HG03039 (cell line): ENCODE measurements around the gene HBB.

Source experiments
- ATAC-seq: cut with Tn5 transposase; IDR thresholded peaks from one replicate; pipeline ENCODE4 v1.9.1; 2021; ENCODE audit warnings: mild to moderate bottlenecking, moderate library complexity; ENCODE audit not compliant: unreplicated experiment

HBB gene

DNA sequence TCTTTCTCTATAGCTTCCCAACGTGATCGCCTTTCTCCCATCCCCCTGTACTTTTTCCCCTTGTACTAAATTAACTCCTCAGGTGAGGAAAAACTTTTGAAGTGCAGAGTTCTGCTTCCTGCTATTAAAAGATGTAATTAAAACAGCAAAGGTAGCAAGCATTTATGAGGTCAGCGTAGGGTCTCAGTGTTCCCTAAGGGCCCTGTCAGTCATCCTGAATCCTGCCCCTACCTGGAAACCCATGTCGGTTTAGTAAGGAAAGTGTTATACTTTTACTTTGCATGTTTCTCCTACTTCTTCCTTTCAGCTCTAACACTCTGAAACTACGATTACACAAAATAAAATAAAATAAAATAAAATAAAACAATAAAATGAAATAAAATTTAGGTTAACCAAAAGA is 1.3 kb upstream of the HBB start:
- ATAC-seq: no peak

- no peak for ATAC-seq
These were observed 810 bp upstream of the HBB start for GRCh38 chr11:5227681-5228080.

GRCh38 chr11:5225480-5225871 is 1.4 kb downstream of the HBB start:
- ATAC-seq: no peak

GRCh38 chr11:5224538-5225479 is 2.1 kb downstream of the HBB start:
- ATAC-seq: no peak

DNA sequence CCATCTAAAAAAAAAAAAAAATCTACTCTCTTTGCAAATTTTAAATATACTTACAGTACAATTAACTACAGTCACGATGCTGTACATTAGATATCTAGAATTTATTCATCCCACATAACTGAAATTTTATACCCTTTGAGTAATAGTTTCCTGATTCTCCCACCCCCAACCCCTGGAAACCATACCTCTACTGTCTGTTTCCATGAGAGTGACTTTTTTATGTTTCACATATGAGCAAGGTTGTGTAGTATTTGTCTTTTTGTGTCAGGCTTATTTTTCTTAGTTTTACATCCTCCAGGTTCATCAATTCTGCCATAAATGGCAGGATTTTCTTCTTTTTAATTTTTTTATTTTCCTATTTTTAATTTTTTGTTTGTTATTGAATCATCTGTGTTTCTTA is 3.2 kb downstream of the HBB start:
- no peak for ATAC-seq

DNA sequence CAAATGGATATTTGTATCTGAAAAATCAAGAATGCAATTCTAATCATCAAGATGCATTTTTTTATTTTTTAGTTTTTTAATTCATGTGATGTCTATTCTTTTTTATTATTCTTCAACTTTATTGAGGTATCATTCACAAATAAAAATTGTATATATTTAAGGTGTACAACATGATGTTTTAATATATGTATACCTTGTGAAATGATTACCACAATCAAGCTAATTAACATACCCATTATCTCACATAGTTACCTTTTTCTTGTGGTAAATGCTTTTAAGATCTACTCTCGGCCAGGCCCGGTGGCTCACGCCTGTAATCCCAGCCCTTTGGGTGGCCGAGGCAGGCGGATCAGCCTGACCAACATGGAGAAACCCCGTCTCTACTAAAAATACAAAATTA is 3.7 kb downstream of the HBB start:
- no peak for ATAC-seq

GRCh38 chr11:5210376-5210885 is 16.4 kb downstream of the HBB start:
- ATAC-seq: no peak

DNA sequence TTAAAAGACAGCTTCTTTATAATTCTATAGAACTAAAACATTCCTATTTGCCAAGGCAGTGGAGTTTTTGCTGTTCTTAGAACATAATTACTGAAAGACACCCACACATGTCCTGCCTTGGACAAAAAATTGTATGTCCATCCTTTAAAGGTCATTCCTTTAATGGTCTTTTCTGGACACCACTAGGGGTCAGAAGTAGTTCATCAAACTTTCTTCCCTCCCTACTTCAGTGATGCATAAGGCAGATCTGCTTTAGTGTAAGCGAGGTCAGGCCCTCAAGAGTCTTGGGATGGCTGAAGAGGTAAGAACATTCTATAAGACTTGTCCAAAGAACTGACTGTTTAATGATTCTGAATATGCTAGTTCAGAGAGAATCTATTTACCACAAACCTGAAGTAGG is 22.1 kb downstream of the HBB start:
- ATAC-seq: no peak

- ATAC-seq: no peak
These were observed 23.5 kb downstream of the HBB start for GRCh38 chr11:5203366-5203765.

DNA sequence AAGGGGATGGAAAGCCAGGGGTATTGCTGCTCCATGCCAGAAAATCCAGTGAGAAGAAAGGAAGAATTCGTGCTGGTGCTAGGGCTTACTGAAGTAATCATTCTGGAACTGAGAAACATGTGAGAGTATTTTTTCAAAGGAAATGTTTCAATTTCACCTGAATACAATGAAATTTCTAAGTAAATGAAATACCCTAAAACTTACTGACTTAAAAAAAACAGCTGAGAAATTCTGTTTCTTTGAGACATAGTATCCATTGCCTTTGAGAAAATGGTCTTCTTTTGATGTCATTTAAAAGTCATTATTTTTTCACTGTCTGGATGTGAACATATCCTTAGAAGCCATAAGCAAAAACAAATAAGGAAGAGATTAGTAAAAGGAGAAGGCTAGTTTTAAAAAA is 26.3 kb downstream of the HBB start, which contains the start of gene OR51V1:
TSS of gene OR51V1 (minus strand) at position 101 of the 400 bp plus-strand sequence. CDS start at position 101, 0 bp downstream.
- no peak for ATAC-seq

DNA sequence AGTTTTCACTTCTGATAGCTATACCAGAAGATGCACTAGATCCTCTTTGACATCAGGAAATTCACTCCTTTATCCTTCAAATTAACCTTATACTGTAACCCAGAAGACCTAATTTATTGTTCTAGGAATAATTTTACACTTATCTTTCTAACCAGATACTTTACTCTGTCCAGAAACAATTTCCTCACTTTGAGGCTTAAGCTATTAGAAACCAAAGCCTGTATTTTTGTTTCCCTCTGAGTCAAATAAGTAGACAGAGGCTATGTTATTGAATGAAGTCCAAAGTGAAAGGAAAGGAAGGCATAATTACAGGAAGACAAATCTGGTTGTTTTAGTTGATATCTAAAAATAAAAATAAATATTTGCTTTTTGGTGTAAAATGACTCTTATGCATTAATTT is 28.6 kb downstream of the HBB start:
- no peak for ATAC-seq

- no peak for ATAC-seq
These were observed 29.3 kb downstream of the HBB start for GRCh38 chr11:5197536-5197935.

GRCh38 chr11:5196731-5197130 is 30.1 kb downstream of the HBB start:
- no peak for ATAC-seq

GRCh38 chr11:5196067-5196466 is 30.8 kb downstream of the HBB start:
- no peak for ATAC-seq

- no peak for ATAC-seq
These were observed 34.1 kb downstream of the HBB start for GRCh38 chr11:5192738-5193137.

DNA sequence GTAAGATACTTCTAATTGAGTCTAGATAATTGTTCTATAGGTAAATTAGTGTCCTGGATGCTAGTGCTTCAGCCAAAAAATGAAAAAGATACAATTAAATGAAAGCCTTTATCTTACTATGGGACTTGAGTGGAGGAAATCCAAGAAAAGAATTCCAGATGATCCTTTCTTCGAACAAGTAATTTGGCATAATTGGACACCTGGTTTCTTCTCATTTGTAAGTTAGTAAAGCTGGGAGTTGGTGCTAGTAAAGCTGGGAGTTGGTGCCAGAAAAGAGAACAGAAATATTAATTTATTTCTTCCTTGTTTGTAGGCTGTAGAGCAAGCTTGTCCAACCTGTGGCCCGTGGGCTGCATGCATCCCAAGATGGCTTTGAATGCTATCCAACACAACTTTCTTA is 38.7 kb downstream of the HBB start:
- no peak for ATAC-seq

DNA sequence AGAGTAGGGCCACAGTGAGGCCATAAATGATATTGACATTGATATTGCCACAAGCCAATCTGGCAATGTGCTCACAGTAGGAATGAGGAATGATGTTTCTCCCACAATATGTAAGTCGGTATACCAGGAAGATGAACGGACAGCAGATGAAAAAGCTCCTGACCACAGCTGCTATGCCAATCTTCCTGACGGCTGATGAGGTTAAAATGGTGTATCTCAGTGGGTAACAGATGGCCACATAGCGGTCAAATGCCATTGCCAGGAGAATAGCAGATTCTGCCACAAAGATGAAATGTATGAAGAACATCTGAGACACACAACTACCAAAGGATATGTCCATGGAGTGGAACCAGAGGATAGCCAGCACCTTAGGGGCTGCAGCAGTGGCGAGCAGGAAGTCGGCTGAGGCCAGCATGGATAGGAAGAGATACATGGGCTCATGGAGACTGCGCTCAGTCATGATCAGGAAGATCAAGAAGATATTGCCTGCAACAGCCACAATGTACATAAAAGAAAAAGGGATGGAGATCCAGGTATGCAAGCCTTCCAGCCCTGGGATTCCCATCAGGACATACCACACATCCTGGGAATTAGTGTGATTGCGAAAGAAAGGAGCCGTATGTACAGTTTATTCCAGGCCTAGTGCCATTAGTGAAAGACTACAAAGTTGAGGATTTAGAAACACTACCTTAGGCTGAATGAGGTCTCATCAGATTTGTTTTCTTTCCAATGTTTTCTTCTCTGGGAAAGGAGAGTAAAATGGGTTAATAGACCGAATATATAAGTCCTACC is 48.6 kb downstream of the HBB start:
- no peak for ATAC-seq
